Suppressor macrophage treated with lipopolysaccharide for 1 hour (primary cell): ENCODE measurements around the gene BMP8A.
"Not testable (repeated sequence)": the region's sequence is repeated elsewhere in the genome, so short reads cannot be mapped to it uniquely, and the experiment has no call there.

Source experiments
- DNase-seq, 3 donors: peaks; one replicate each; pipeline ENCODE4 v3.0.0-alpha.2; 2020 to 2022

Gene BMP8A, protein sequence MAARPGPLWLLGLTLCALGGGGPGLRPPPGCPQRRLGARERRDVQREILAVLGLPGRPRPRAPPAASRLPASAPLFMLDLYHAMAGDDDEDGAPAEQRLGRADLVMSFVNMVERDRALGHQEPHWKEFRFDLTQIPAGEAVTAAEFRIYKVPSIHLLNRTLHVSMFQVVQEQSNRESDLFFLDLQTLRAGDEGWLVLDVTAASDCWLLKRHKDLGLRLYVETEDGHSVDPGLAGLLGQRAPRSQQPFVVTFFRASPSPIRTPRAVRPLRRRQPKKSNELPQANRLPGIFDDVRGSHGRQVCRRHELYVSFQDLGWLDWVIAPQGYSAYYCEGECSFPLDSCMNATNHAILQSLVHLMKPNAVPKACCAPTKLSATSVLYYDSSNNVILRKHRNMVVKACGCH

DNA sequence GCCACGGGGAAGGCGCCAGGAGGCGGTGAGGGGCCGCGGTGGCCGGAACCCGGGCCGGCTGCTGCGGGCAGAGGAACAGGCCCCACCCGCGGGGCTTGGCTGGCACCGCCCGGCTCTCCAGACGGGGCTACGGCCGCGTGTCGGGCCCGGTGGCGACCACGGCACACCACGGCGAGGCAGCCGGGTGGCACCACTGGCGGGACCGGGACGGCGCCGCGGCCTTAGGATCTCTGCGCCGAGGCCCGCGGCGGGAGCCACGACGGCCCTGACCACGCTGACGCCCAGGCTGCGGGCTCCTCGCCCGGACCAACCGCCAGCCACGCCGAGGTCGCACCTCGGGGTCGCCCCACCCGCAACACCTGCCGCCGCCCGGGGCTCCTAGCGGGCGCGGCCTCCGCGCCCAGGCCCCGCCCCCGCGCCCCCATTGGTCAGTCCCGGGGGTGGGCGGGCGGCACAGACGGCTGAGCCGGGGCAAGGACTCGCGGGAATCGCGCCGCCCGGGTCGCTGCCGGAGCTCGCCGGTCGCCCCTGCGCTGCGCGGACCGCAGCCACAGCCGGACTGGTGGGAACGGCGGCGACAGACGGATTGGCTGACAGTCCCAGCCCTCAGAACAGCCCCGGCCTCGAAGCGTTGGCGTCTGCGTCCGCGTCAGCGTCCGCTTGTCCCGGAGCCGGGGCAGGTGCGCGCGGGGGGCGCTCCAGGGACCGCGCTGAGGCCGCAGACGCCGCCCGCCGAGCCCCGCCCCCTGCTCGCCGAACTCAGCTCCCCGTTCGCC, at the start of gene BMP8A:
Gene BMP8A (plus strand): TSS at position 491 of the 776 bp plus-strand sequence. CDS start 356 bp downstream, outside the sequence.
- peak; percentile 66 to 91 (median 79) for DNase-seq

- DNase-seq = no peak
Observed at GRCh38 chr1:39441797-39442196, 49.6 kb upstream of the BMP8A start.

- no peak for DNase-seq
Observed at GRCh38 chr1:39445573-39445972, 45.9 kb upstream of the BMP8A start.

GRCh38 chr1:39446986-39447567, 44.4 kb upstream of the BMP8A start:
- no peak for DNase-seq

DNA sequence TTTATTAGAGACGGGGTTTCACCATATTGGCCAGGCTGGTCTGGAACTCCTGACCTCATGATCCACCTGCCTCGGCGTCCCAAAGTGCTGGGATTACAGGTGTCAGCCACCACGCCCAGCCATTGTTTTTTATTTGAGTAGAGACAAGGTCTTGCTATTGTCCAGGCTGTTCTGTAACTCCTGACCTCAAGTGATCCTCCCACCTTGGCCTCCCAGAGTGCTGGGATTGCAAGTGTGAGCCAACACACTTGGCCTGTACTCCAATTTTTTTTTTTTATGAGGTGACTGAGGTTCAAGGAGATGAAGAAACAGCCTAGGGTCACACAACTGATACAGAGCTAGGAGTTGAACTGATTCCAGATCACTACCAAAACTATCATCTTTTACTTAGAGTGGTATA, 41.4 kb upstream of the BMP8A start:
- not testable (repeated sequence) for DNase-seq

GRCh38 chr1:39450956-39451606, 40.4 kb upstream of the BMP8A start:
- no peak for DNase-seq

GRCh38 chr1:39452081-39452480, 39.4 kb upstream of the BMP8A start:
- DNase-seq = no peak

- DNase-seq = no peak
Observed at GRCh38 chr1:39452540-39452939, 38.9 kb upstream of the BMP8A start.

GRCh38 chr1:39453603-39454002, 37.8 kb upstream of the BMP8A start:
- no peak for DNase-seq

GRCh38 chr1:39458991-39459390, 32.4 kb upstream of the BMP8A start:
- no peak for DNase-seq

- no peak for DNase-seq
Observed at GRCh38 chr1:39462074-39462473, 29.4 kb upstream of the BMP8A start.

DNA sequence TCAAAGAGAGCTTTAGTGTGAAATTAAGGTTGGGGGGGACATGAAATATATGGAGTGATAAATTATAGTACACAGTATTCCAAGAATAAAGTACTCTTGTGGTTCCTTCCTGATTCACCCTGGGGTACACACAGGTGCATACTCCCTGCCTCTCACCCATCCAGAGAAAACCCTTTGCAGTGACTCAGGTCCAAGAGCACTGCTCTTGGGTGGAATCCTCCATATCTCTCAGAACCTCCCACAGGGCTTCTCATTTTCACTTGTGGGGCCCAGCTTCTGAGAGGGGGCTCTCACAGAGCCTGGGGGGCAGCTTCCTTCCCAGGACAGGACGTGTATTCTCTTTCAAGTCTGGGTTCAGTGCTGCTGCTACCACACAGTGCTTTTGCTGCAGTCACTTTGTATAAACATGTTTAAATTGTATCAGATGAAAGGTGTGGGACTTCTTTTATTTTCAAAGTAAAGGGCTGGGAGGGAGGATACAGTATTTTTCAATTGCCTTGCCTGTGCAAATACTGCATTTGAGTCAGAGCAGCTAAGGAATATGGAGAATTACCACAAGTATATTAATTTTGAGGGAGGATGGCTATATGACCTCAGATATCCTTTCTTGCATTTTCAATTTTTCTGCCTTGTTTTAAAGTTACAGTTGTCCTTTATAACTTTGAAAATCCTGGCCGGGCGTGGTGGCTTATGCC, 24.9 kb upstream of the BMP8A start:
- DNase-seq = no peak

DNA sequence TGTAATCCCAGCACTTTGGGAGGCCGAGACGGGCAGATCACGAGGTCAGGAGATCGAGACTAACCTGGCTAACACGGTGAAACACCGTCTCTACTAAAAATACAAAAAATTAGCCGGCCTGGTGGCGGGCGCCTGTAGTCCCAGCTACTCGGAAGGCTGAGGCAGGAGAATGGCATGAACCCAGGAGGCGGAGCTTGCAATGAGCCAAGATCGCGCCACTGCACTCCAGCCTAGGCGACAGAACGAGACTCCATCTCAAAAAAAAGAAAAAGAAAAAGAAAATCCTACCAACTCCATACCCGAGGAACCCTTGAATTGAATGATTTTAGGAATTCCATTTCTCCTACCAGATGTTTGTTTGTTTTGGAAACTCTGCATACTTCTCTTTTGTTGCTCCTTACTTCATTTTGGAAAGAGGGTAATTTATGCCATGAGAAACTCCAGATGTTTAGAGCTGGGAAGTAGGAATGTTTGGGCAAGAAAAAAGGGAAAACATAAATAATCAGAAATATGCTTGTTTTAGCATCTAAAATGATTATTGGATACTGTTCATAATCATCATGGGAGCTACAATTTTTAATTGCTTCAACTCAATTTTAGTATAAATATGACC, 24.2 kb upstream of the BMP8A start:
- not testable (repeated sequence) for DNase-seq

- DNase-seq = no peak
Observed at GRCh38 chr1:39469150-39469549, 22.3 kb upstream of the BMP8A start.

- DNase-seq = no peak
Observed at GRCh38 chr1:39470040-39470439, 21.4 kb upstream of the BMP8A start.

DNA sequence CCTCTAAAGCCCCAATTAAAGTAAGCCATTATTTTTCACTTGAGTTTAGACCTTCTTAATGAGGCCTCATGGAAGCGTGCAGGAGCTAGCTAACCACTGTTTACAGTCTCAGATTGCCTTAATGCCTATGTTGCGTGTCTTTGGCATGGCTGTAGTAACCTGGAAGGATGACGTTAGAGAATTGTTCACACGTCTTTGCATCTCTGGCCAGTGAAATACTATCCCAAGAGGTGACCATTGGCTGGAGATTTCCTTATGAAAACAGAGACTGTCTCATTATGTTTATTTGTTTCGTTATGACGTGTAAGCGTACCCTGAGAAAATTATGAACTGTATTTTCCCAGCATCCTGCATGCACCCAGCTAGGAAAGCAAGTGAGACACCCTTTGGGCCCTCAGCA, 18.6 kb upstream of the BMP8A start:
- no peak for DNase-seq

DNA sequence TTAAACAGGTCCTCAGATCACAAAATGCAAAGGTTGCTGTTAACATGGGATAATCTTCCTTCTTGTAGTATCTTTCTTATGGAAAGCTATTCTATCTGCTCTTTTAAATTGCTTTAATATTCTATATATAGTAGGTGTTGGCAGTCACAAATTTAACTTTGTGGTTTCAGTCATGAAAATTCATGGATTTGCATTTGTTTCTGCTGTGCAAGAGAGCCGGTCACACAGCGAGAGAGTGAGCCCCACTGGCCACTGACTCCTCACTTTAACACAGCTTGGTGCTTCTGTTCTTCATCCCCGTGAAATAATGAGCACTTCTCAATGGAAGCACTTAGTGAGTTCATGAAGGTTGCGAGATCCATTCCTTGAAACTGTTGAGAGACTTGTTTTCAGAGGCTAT, 18.1 kb upstream of the BMP8A start:
- no peak for DNase-seq

DNA sequence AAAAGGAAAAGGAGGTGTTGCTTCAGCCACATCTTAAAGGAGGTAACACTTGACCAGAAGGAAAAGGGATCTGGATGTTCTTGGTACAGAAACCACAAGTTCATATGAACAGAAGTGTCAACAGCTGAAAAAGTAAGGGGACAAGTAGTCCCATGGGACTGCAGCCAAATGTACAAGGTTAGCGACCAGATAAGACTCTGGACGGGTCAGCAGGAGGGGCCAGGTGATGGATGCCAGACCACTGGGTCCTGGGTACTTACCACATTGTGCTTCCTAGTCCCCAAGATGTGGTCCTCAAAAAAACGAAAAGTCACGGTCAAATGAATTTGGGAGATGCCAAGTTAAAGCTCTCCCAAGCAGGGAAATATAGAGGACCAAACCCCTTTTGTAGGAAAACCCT, 16.6 kb upstream of the BMP8A start:
- no peak for DNase-seq

DNA sequence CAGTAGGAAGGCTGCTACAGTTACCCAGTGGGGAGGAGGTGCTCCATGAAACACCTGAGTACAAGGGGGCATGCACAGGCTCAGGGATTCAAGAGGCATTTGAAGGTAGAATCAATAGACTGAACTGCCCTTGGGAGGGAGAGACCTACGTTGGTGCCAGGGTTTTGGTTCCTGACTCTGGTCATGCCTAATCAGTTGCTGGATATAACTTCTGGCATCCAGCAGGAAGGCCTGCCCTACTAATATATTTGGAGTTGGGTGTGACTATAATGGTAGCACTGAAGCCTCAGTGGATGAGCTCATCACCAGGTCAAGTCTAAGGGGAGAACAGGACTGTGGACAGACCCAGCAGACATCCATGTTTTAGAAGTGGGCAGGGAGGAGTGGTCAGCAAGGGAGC, 15.9 kb upstream of the BMP8A start:
- not testable (repeated sequence) for DNase-seq

DNA sequence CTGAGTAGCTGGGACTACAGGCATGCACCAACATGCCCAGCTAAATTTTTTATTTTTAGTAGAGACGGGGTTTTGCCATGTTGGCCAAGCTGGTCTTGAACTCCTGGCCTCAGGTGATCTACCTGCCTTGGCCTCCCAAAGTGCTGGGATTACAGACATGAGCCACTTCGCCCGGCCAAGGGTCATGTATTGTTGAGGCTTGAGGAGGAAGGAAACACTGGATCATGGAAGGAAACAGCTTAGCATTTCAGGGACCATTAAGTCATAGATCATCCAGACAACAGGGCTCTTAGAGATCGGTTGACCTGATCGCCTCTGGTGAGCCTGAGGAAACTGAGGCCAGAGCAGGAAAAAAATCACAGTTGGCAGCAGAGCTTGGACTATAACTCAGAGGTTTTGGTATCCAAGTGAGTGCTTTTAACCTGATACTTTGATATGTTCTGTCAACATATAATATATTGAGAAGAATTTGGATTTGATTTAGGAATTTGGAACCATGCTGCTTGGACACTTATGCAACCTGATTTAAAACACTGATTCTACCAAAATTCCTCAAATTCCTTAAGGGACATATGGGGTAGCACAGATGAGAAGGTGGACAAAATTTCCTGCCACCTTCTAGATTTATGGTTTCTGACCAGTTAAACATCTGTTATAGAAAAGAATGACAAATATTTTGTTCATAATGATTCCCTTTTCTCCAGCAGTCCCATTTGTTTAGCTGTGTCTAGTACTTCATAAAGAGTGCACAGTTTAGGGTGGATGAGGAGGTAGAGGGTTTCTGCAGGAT, 13.1 kb upstream of the BMP8A start:
- no peak for DNase-seq

GRCh38 chr1:39481289-39481688, 10.1 kb upstream of the BMP8A start:
- DNase-seq = no peak
